HepG2 (cell line): ENCODE results near the gene PTPRM. TPM values are rescaled to one million over a fixed set of nuclear protein-coding genes. Genes with fewer than 3 reads are reported as not detected.

Experiments used
- ATAC-seq: fragments of 200-7000 bp; cut with Tn5 transposase; 3 replicates; pipeline ENCODE4 v1.9.1; 2020; ENCODE audit warnings: mild to moderate bottlenecking, moderate library complexity
- BruUV-seq: library from RNA; stranded (reverse); fragments of 400-500 nt; replicated peaks from 2 replicates; lab custom pipeline; 2021; lab: Mats Ljungman, UMichigan
- CTCF ChIA-PET: fragments of 300-600 bp; formaldehyde crosslinking; extraction: SDS; loops from one replicate; lab custom pipeline; 2021; ENCODE audit warnings: low total read pairs, inconsistent platforms, low intra/inter-chr PET ratio; lab: Yijun Ruan, JAX
- POLR2A ChIA-PET: fragments of 350-600 bp; sonication (Branson Sonifier 250); formaldehyde crosslinking; loops from one replicate; lab custom pipeline; 2020; ENCODE audit warnings: antibody characterized with exemption, inconsistent platforms; lab: Yijun Ruan, JAX
- DNase-seq: peaks from one replicate; pipeline ENCODE4 v3.0.0-alpha.2; 2015; ENCODE audit warnings: low spot score
- FAIRE-seq: peaks from 3 replicates; lab custom pipeline; 2011; peaks lifted over from hg19 to GRCh38; lab: Jason Lieb, UNC
- H2AFZ ChIP-seq: one replicate; pipeline ENCODE4 v1.6.1; 2011; ENCODE audit warnings: low read length, inconsistent platforms
- H3K27ac ChIP-seq: fragments of 300-600 bp; 3 replicates; pipeline ENCODE4 v1.8.0; 2011; ENCODE audit warnings: mixed run types, mild to moderate bottlenecking, mixed read lengths, low read length, inconsistent platforms; ENCODE audit not compliant: insufficient read depth; ENCODE audit errors: extremely low read length
- H3K27me3 ChIP-seq, 2 experiments: fragments of 200-600 bp in 1 of 2; 2 replicates in 1 of 2; 3 replicates in 1 of 2; pipeline versions ENCODE4 v1.6.0 to v1.8.0; 2011; ENCODE audit warnings: low read length in 2 of 2, mild to moderate bottlenecking in 2 of 2, moderate library complexity in 2 of 2, inconsistent platforms in 1 of 2; ENCODE audit not compliant: insufficient read depth in 2 of 2, control insufficient read depth in 1 of 2
- H3K36me3 ChIP-seq, 2 experiments: fragments of 200-600 bp in 1 of 2; replicated peaks in 1 of 2; 2 replicates in 1 of 2; 3 replicates in 1 of 2; pipeline versions ENCODE4 v1.5.1 to v1.8.0; 2011; ENCODE audit warnings: low read length in 2 of 2, inconsistent platforms in 1 of 2; ENCODE audit not compliant: insufficient read depth in 2 of 2, control insufficient read depth in 1 of 2
- H3K4me1 ChIP-seq: 2 replicates; pipeline ENCODE4 v1.5.1; 2012; ENCODE audit warnings: low read length, inconsistent platforms; ENCODE audit not compliant: insufficient read depth
- H3K4me2 ChIP-seq: 2 replicates; pipeline ENCODE4 v1.6.0; 2011; ENCODE audit warnings: low read depth, low read length, inconsistent platforms
- H3K4me3 ChIP-seq, 3 experiments: fragments of 200-600 bp in 1 of 3; sonication (generic), shearing (Covaris generic) in 1 of 3; replicated peaks in 1 of 3; 2 replicates each; pipeline ENCODE4 v1.5.1; 2011 to 2016; ENCODE audit warnings: low read length in 3 of 3, inconsistent platforms in 2 of 3, low read depth in 2 of 3, mild to moderate bottlenecking in 2 of 3, control low read depth in 1 of 3, mixed read lengths in 1 of 3; ENCODE audit not compliant: insufficient read depth in 1 of 3
- H3K79me2 ChIP-seq: one replicate; pipeline ENCODE4 v1.6.1; 2011; ENCODE audit warnings: low read length, inconsistent platforms; ENCODE audit not compliant: insufficient read depth
- H3K9ac ChIP-seq: 2 replicates; pipeline ENCODE4 v1.6.0; 2011; ENCODE audit warnings: mild to moderate bottlenecking, low read depth, low read length, inconsistent platforms; ENCODE audit not compliant: insufficient read depth
- H3K9me3 ChIP-seq: 2 replicates; pipeline ENCODE4 v1.5.1; 2012; ENCODE audit warnings: mild to moderate bottlenecking, low read length
- H4K20me1 ChIP-seq: 2 replicates; pipeline ENCODE4 v1.6.0; 2011; ENCODE audit warnings: inconsistent platforms, mild to moderate bottlenecking, low read length, moderate library complexity; ENCODE audit not compliant: insufficient read depth
- FOXA1 ChIP-seq, 2 experiments: fragments of 450-650 bp in 1 of 2; sonication (generic) in 1 of 2; formaldehyde crosslinking in 1 of 2; IDR thresholded peaks; 2 replicates each; pipeline versions ENCODE4 v1.4.0 to v1.6.1; 2016 to 2020; ENCODE audit warnings: missing genetic modification reagents in 1 of 2
- FOXP1 ChIP-seq, 2 experiments: fragments of 450-650 bp in 1 of 2; IDR thresholded peaks; 2 replicates each; pipeline ENCODE4 v1.6.1; 2017 to 2018; ENCODE audit warnings: antibody characterized with exemption in 1 of 2
- GATAD2A ChIP-seq: IDR thresholded peaks from 2 replicates; pipeline ENCODE4 v1.6.1; 2016
- IKZF4 ChIP-seq: sonication (generic); formaldehyde crosslinking; IDR thresholded peaks from 2 replicates; pipeline ENCODE4 v1.5.1; 2020; ENCODE audit warnings: borderline replicate concordance, mild to moderate bottlenecking, low read depth, missing genetic modification reagents; ENCODE audit errors: not compliant biosample characterization
- STAG1 ChIP-seq: sonication (generic); formaldehyde crosslinking; IDR thresholded peaks from 2 replicates; pipeline ENCODE4 v1.4.0; 2020; ENCODE audit warnings: missing genetic modification reagents
- TEAD3 ChIP-seq: optimal IDR thresholded peaks from 2 replicates; pipeline ENCODE3; 2016; ENCODE audit warnings: borderline replicate concordance
- ZNF432 ChIP-seq: sonication (generic); formaldehyde crosslinking; IDR thresholded peaks from 2 replicates; pipeline ENCODE4 v1.5.0; 2020; ENCODE audit warnings: missing genetic modification reagents, mild to moderate bottlenecking, borderline replicate concordance
- WGBS: methylation state at CpG from one replicate; pipeline ENCODE4 v1.1.6; 2017; ENCODE audit warnings: low lambda C conversion rate; 5-methylcytosine and 5-hydroxymethylcytosine counted together
- in situ Hi-C: cut with HindIII; loops from 2 replicates; pipeline ENCODE4 v1.10.0; 2017; ENCODE audit warnings: low pct_unique_long_range_greater_than_20kb; ENCODE audit not compliant: extremely low pct_ligation_motif_present
- intact Hi-C: fragments of 100-400 bp; cut with micrococcal nuclease; formaldehyde crosslinking; loops from one replicate; pipeline ENCODE4 v1.10.0; 2022; ENCODE audit not compliant: unreplicated experiment
- polyA plus RNA-seq, 8 experiments: library from polyadenylated mRNA; depleted of rRNA in 3 of 8; stranded (reverse) in 7 of 8; unstranded in 1 of 8; fragments of >200 nt; fragmentation: Illumina TruSeq in 4 of 8; extraction: Trizol in 4 of 8; gene quantifications; 2 replicates each; pipeline versions ENCODE4 v1.2.1 to v1.2.3, GENCODE V29; 2011 to 2016; ENCODE audit warnings: low read depth in 4 of 8, missing spikeins in 1 of 8, mixed read lengths in 1 of 8; ENCODE audit not compliant: insufficient read depth in 1 of 8
- total RNA-seq, 5 experiments: library from RNA; depleted of rRNA; stranded (reverse); fragments of >200 nt; fragmentation: Illumina TruSeq; extraction: Trizol; gene quantifications; 2 replicates each; pipeline ENCODE4 v1.2.3, GENCODE V29; 2016; ENCODE audit warnings: low read depth in 1 of 5
- TF ChIP-seq, protein P1 (sequence below): sonication (generic); formaldehyde crosslinking; IDR thresholded peaks from 2 replicates; pipeline ENCODE4 v1.4.0; 2020; ENCODE audit warnings: missing genetic modification reagents
- TF ChIP-seq, protein P2 (sequence below): sonication (generic); formaldehyde crosslinking; IDR thresholded peaks from 2 replicates; pipeline ENCODE4 v1.5.0; 2020; ENCODE audit warnings: mild to moderate bottlenecking, missing genetic modification reagents, moderate library complexity

Gene PTPRM
- total and polyA plus RNA-seq, 2 of the 13 experiments (the other 11 are each of a cell fraction or from before 2014, with no cell fraction given) = 12.6 to 108 TPM

DNA sequence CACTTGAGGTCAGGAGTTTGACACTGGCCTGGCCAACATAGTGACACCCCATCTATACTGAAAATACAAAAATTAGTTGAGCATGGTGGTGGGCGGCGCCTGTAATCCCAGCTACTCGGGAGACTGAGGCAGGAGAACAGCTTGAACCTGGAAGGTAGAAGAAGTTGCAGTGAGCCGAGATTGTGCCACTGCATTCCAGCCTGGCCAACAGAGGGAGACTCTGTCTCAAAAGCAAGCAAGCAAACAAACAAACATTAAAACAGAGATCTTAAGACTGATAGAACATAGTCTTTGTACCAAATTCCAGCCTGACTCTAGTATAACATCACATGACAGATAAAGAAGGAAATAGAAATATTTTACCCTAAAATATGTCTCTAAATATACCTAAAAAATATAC lies 168.1 kb downstream of the PTPRM start:
- 92% methylated on average over 4 of the region's 4 CpGs for WGBS
- BruUV-seq = no TSS peak
- H3K4me1 ChIP-seq = peaks cover 34% of the 10 kb centered on the region

More for the DNA sequence above, 168.1 kb downstream of the PTPRM start:
- peaks cover 2% of the 10 kb centered on the region for H3K79me2 ChIP-seq
- H2AFZ ChIP-seq = no peak overlapping the region
- FAIRE-seq = peak; percentile 34
- H3K4me3 ChIP-seq = no peak overlapping the region
- POLR2A ChIA-PET = no interaction called here
- intact Hi-C loops (no loop called here), in situ Hi-C loops (no loop called here)
- H3K36me3 ChIP-seq = no peaks in the 10 kb centered on the region; a peak in 1 of 5 replicates
- H4K20me1 ChIP-seq = no peaks in the 10 kb centered on the region
- TF ChIP-seq FOXA1 (IDR thresholded peaks at IDR 0.05) (no peak), FOXA1 (CRISPR knock-in tag; IDR thresholded peaks at IDR 0.05) (0 out of 2 replicates have a peak, but pooled peaks have one; percentile 12), GATAD2A (peak; percentile 17; the same call in 1 of the 2 replicates), FOXP1 (IDR thresholded peaks at IDR 0.05) (no peak), FOXP1 (CRISPR knock-in tag; IDR thresholded peaks at IDR 0.05) (0 out of 2 replicates have a peak, but pooled peaks have one; percentile 11), IKZF4 (no peak), TEAD3 (CRISPR knock-in tag) (peak; percentile 46), ZNF432 (CRISPR knock-in tag) (no peak), STAG1 (peak; percentile 45)
- TF ChIP-seq, protein P1, sequence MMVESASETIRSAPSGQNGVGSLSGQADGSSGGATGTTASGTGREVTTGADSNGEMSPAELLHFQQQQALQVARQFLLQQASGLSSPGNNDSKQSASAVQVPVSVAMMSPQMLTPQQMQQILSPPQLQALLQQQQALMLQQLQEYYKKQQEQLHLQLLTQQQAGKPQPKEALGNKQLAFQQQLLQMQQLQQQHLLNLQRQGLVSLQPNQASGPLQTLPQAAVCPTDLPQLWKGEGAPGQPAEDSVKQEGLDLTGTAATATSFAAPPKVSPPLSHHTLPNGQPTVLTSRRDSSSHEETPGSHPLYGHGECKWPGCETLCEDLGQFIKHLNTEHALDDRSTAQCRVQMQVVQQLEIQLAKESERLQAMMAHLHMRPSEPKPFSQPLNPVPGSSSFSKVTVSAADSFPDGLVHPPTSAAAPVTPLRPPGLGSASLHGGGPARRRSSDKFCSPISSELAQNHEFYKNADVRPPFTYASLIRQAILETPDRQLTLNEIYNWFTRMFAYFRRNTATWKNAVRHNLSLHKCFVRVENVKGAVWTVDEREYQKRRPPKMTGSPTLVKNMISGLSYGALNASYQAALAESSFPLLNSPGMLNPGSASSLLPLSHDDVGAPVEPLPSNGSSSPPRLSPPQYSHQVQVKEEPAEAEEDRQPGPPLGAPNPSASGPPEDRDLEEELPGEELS = peak; percentile 36; the same call in 1 of the 2 replicates
- TF ChIP-seq, protein P2, sequence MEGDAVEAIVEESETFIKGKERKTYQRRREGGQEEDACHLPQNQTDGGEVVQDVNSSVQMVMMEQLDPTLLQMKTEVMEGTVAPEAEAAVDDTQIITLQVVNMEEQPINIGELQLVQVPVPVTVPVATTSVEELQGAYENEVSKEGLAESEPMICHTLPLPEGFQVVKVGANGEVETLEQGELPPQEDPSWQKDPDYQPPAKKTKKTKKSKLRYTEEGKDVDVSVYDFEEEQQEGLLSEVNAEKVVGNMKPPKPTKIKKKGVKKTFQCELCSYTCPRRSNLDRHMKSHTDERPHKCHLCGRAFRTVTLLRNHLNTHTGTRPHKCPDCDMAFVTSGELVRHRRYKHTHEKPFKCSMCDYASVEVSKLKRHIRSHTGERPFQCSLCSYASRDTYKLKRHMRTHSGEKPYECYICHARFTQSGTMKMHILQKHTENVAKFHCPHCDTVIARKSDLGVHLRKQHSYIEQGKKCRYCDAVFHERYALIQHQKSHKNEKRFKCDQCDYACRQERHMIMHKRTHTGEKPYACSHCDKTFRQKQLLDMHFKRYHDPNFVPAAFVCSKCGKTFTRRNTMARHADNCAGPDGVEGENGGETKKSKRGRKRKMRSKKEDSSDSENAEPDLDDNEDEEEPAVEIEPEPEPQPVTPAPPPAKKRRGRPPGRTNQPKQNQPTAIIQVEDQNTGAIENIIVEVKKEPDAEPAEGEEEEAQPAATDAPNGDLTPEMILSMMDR (CRISPR knock-in tag) = peak; percentile 49
- H3K4me2 ChIP-seq = no peak overlapping the region
- no peaks in the 10 kb centered on the region for H3K9me3 ChIP-seq
- H3K27me3 ChIP-seq = no peaks in the 10 kb centered on the region
- no peak overlapping the region for H3K27ac ChIP-seq
- CTCF ChIA-PET = no interaction called here
- no peak for DNase-seq
- H3K9ac ChIP-seq = no peak overlapping the region
- ATAC-seq = no peak
